Measurements from ENCODE around the gene ITGA5. TPM values are rescaled to one million over a fixed set of nuclear protein-coding genes. Genes with fewer than 3 reads are reported as not detected.

Gene ITGA5
- total and polyA plus RNA-seq, 9 of the 15 experiments (the other 6 are each of a cell fraction or from before 2014, with no cell fraction given), result 9.1 to 82.1 (median 47.4) TPM

GRCh38 chr12:54439521-54440255 lies 20.6 kb upstream of the ITGA5 start (continued):
- TF ChIP-seq NR2C1 (IDR thresholded peaks at IDR 0.05), result no peak
- no peak for TF ChIP-seq NR2C1 (tag; IDR thresholded peaks at IDR 0.05)
- TF ChIP-seq ZNF699 (CRISPR knock-in tag; IDR thresholded peaks at IDR 0.05; ENCODE audit: insufficient replicate concordance), result no peak
- no peak for TF ChIP-seq HNRNPLL (IDR thresholded peaks at IDR 0.05; ENCODE audit: low read depth, low read length, poor library complexity, severe bottlenecking)
- TF ChIP-seq JUNB (CRISPR knock-in tag; conservative IDR thresholded peaks at IDR 0.05), result no peak
- no peak for TF ChIP-seq XRCC5 (IDR thresholded peaks at IDR 0.05; ENCODE audit: low read depth, low read length)
- TF ChIP-seq FOXP4 (CRISPR knock-in tag; IDR thresholded peaks at IDR 0.05; ENCODE audit: borderline replicate concordance), result no peak
- no peak for TF ChIP-seq PCBP1 (IDR thresholded peaks at IDR 0.05; ENCODE audit: low read depth, low read length, poor library complexity, severe bottlenecking)
- TF ChIP-seq ZNF384 (IDR thresholded peaks at IDR 0.05; ENCODE audit: low read depth, low read length), result peak; percentile 79
- TF ChIP-seq, protein P1, sequence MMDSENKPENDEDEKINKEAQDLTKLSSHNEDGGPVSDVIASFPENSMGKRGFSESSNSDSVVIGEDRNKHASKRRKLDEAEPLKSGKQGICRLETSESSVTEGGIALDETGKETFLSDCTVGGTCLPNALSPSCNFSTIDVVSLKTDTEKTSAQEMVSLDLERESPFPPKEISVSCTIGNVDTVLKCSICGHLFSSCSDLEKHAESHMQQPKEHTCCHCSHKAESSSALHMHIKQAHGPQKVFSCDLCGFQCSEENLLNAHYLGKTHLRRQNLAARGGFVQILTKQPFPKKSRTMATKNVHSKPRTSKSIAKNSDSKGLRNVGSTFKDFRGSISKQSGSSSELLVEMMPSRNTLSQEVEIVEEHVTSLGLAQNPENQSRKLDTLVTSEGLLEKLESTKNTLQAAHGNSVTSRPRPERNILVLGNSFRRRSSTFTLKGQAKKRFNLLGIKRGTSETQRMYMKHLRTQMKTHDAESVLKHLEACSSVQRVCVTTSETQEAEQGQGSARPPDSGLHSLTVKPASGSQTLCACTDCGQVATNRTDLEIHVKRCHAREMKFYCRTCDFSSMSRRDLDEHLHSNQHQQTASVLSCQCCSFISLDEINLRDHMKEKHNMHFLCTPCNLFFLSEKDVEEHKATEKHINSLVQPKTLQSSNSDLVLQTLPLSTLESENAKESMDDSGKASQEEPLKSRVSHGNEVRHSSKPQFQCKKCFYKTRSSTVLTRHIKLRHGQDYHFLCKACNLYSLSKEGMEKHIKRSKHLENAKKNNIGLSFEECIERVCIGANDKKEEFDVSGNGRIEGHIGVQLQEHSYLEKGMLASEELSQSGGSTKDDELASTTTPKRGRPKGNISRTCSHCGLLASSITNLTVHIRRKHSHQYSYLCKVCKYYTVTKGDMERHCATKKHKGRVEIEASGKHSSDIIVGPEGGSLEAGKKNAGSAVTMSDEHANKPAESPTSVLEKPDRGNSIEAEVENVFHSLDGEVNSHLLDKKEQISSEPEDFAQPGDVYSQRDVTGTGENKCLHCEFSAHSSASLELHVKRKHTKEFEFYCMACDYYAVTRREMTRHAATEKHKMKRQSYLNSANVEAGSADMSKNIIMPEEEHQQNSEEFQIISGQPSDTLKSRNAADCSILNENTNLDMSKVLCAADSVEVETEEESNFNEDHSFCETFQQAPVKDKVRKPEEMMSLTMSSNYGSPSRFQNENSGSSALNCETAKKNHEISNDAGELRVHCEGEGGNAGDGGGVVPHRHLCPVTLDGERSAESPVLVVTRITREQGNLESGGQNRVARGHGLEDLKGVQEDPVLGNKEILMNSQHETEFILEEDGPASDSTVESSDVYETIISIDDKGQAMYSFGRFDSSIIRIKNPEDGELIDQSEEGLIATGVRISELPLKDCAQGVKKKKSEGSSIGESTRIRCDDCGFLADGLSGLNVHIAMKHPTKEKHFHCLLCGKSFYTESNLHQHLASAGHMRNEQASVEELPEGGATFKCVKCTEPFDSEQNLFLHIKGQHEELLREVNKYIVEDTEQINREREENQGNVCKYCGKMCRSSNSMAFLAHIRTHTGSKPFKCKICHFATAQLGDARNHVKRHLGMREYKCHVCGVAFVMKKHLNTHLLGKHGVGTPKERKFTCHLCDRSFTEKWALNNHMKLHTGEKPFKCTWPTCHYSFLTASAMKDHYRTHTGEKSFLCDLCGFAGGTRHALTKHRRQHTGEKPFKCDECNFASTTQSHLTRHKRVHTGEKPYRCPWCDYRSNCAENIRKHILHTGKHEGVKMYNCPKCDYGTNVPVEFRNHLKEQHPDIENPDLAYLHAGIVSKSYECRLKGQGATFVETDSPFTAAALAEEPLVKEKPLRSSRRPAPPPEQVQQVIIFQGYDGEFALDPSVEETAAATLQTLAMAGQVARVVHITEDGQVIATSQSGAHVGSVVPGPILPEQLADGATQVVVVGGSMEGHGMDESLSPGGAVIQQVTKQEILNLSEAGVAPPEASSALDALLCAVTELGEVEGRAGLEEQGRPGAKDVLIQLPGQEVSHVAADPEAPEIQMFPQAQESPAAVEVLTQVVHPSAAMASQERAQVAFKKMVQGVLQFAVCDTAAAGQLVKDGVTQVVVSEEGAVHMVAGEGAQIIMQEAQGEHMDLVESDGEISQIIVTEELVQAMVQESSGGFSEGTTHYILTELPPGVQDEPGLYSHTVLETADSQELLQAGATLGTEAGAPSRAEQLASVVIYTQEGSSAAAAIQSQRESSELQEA (IDR thresholded peaks at IDR 0.05; ENCODE audit: low read depth), result no peak
- no peak for TF ChIP-seq TCF7L2 (IDR thresholded peaks at IDR 0.05; ENCODE audit: low read depth, low read length)
- TF ChIP-seq RBM22 (IDR thresholded peaks at IDR 0.05; ENCODE audit: low read depth, low read length, poor library complexity, severe bottlenecking), result no peak
- TF ChIP-seq CHD4 (IDR thresholded peaks at IDR 0.05; ENCODE audit: insufficient read depth, insufficient replicate concordance, low read depth, low read length, poor library complexity, severe bottlenecking), result no peak
- no peak for TF ChIP-seq ELK3 (CRISPR knock-in tag; IDR thresholded peaks at IDR 0.05)
- TF ChIP-seq SAP30 (IDR thresholded peaks at IDR 0.05; ENCODE audit: borderline replicate concordance, insufficient read depth, low read depth, low read length, poor library complexity, severe bottlenecking), result no peak
